Gastroesophageal sphincter (tissue), 4 donors: ENCODE results near the gene FANCL. TPM values are rescaled to one million over a fixed set of nuclear protein-coding genes. Genes with fewer than 3 reads are reported as not detected.

ENCODE experiments used
- ATAC-seq: fragments of 150-250 bp; one replicate; pipeline ENCODE4 v1.9.1; 2016; ENCODE audit warnings: mild to moderate bottlenecking, moderate library complexity
- H3K27ac ChIP-seq, 4 donors: fragments of 200-600 bp; sonication (generic) in 3 of 4; 1 replicate in 3 of 4; 2 replicates in 1 of 4; pipeline ENCODE4 v1.5.1; 2016 to 2019
- H3K27me3 ChIP-seq: fragments of 200-600 bp; sonication (generic); one replicate; pipeline ENCODE4 v1.5.1; 2019
- H3K36me3 ChIP-seq, 2 donors: fragments of 200-600 bp; sonication (generic); one replicate each; pipeline ENCODE4 v1.5.1; 2019; ENCODE audit warnings: control low read depth in 1 of 2
- H3K4me1 ChIP-seq, 3 donors: fragments of 200-600 bp; sonication (generic); 1 replicate in 2 of 3; 2 replicates in 1 of 3; pipeline ENCODE4 v1.5.1; 2016 to 2019; ENCODE audit warnings: control low read depth in 2 of 3
- H3K4me3 ChIP-seq, 2 donors: fragments of 200-600 bp; sonication (generic); one replicate each; pipeline ENCODE4 v1.5.1; 2019; ENCODE audit warnings: mild to moderate bottlenecking in 1 of 2, moderate library complexity in 1 of 2
- H3K9me3 ChIP-seq, 3 donors: fragments of 200-600 bp; sonication (generic); one replicate each; pipeline ENCODE4 v1.5.1; 2017 to 2019; ENCODE audit warnings: control low read depth in 2 of 3
- CTCF ChIP-seq, 4 experiments: fragments of 200-600 bp in 2 of 4; fragments of 450-650 bp in 2 of 4; sonication (generic) in 1 of 4; IDR thresholded peaks; one replicate each; pipeline ENCODE4 v1.5.1; 2017 to 2019; ENCODE audit warnings: antibody characterized with exemption in 4 of 4, mild to moderate bottlenecking in 2 of 4, moderate library complexity in 2 of 4
- EP300 ChIP-seq: sonication (generic); formaldehyde crosslinking; IDR thresholded peaks from one replicate; pipeline ENCODE4 v1.6.1; 2017; ENCODE audit warnings: antibody characterized with exemption, mild to moderate bottlenecking
- POLR2A ChIP-seq, 2 donors: fragments of 450-650 bp; IDR thresholded peaks; one replicate each; pipeline ENCODE4 v1.6.1; 2017; ENCODE audit warnings: antibody characterized with exemption in 2 of 2, mild to moderate bottlenecking in 2 of 2, moderate library complexity in 1 of 2
- POLR2AphosphoS5 ChIP-seq: sonication (generic); formaldehyde crosslinking; IDR thresholded peaks from one replicate; pipeline ENCODE4 v1.6.1; 2017; ENCODE audit warnings: antibody characterized with exemption
- WGBS, 2 donors: methylation state at CpG; one replicate each; pipeline ENCODE4 v1.1.5; 2018; ENCODE audit warnings: low coverage in 1 of 2; 5-methylcytosine and 5-hydroxymethylcytosine counted together
- total RNA-seq, 4 donors: library from RNA; depleted of rRNA; stranded (reverse); fragments of >200 nt; gene quantifications; one replicate each; pipeline ENCODE4 v1.1.0, GENCODE V29; 2016

The FANCL gene
- total RNA-seq, 4 donors from 2014 or later, result 8.2 to 22.5 (median 15.3) TPM

GRCh38 chr2:58137856-58138255 lies 103.3 kb downstream of the FANCL start:
- Histone ChIP-seq H3K4me1 (no peaks in the 10 kb centered on the region), H3K4me3 (no peak overlapping the region), H3K36me3 (peaks cover 0 to 12% of the 10 kb centered on the region in 2 donors), H3K27me3 (no peaks in the 10 kb centered on the region), H3K27ac (no peak overlapping the region), H3K9me3 (no peaks in the 10 kb centered on the region)
- ATAC-seq, result no peak
- WGBS, 2 donors, result 89 to 91% methylated on average over 1 of the region's 1 CpG
- TF ChIP-seq EP300, result no peak
- TF ChIP-seq CTCF (IDR thresholded peaks at IDR 0.05), result no peak
- TF ChIP-seq POLR2AphosphoS5, result no peak
- TF ChIP-seq POLR2A (IDR thresholded peaks at IDR 0.05), result no peak

- ATAC-seq, result no peak
- Histone ChIP-seq H3K4me1 (no peaks in the 10 kb centered on the region), H3K9me3 (no peaks in the 10 kb centered on the region), H3K27ac (no peak overlapping the region), H3K4me3 (no peak overlapping the region), H3K27me3 (no peaks in the 10 kb centered on the region), H3K36me3 (peaks cover 0 to 18% of the 10 kb centered on the region in 2 donors)
- TF ChIP-seq EP300 (no peak), CTCF (IDR thresholded peaks at IDR 0.05) (no peak), POLR2A (IDR thresholded peaks at IDR 0.05) (no peak), POLR2AphosphoS5 (no peak)
Measured at GRCh38 chr2:58137221-58137620, 103.9 kb downstream of the FANCL start.

GRCh38 chr2:58135861-58136260 lies 105.3 kb downstream of the FANCL start:
- Histone ChIP-seq H3K27ac (no peak overlapping the region), H3K9me3 (no peaks in the 10 kb centered on the region), H3K36me3 (peaks cover 0 to 18% of the 10 kb centered on the region in 2 donors), H3K4me1 (peaks cover 0 to 9% (median 0%) of the 10 kb centered on the region in 3 donors), H3K27me3 (no peaks in the 10 kb centered on the region), H3K4me3 (no peak overlapping the region)
- 74 to 88% methylated on average over 2 of the region's 2 CpGs for WGBS, 2 donors
- no peak for ATAC-seq
- TF ChIP-seq EP300 (no peak), POLR2AphosphoS5 (no peak), POLR2A (IDR thresholded peaks at IDR 0.05) (no peak), CTCF (IDR thresholded peaks at IDR 0.05) (no peak)

GRCh38 chr2:58133395-58133794 lies 107.7 kb downstream of the FANCL start:
- Histone ChIP-seq H3K4me3 (no peak overlapping the region), H3K4me1 (peaks cover 0 to 9% (median 0%) of the 10 kb centered on the region in 3 donors), H3K27me3 (no peaks in the 10 kb centered on the region), H3K36me3 (peaks cover 0 to 6% of the 10 kb centered on the region in 2 donors), H3K9me3 (no peaks in the 10 kb centered on the region), H3K27ac (no peak overlapping the region)
- ATAC-seq, result no peak
- TF ChIP-seq POLR2A (IDR thresholded peaks at IDR 0.05), result no peak
- TF ChIP-seq POLR2AphosphoS5, result no peak
- TF ChIP-seq CTCF (IDR thresholded peaks at IDR 0.05), result no peak
- TF ChIP-seq EP300, result no peak

GRCh38 chr2:58131191-58132011 lies 109.7 kb downstream of the FANCL start:
- H3K36me3 ChIP-seq, result peaks cover 0 to 6% of the 10 kb centered on the region in 2 donors
- no peak overlapping the region for H3K27ac ChIP-seq
- H3K9me3 ChIP-seq, result no peaks in the 10 kb centered on the region
- H3K4me1 ChIP-seq, result peaks cover 0 to 9% (median 0%) of the 10 kb centered on the region in 3 donors
- ATAC-seq, result no peak
- no peak overlapping the region for H3K4me3 ChIP-seq
- WGBS, 2 donors, result 42 to 56% methylated on average over 2 to 5 of the region's 5 CpGs
- H3K27me3 ChIP-seq, result no peaks in the 10 kb centered on the region
- peak in 1 of 4 experiments; percentile 11 for TF ChIP-seq CTCF (IDR thresholded peaks at IDR 0.05)
- TF ChIP-seq POLR2A (IDR thresholded peaks at IDR 0.05), result no peak
- TF ChIP-seq EP300, result no peak
- TF ChIP-seq POLR2AphosphoS5, result no peak
